ENCODE data around the gene LANCL2. TPM values are rescaled to one million over a fixed set of nuclear protein-coding genes. Genes with fewer than 3 reads are reported as not detected.

LANCL2 gene
- total RNA-seq, 1 experiment from 2014 or later, result 26.4 TPM

DNA sequence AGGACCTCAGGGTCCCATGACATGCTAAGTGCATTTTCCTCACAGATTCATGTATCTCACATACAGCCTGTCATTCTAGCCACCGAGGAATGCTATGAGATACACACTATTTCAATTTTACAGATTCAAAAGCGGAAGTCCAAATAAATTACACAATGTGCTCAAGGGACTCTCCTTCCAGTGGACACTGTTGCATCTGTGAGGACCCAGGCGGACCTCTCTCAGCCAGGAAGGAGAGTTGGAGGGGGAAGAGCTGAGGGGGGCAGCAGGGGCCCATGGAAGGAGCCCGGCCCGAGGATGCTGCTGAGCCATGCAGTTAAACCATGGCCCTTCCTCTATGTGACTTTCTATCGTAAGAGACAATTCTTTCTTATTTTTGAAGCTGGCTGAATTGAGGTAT lies 113.6 kb downstream of the LANCL2 start:
- H3K4me3 Mint-ChIP-seq, result no peak overlapping the region
- H3K27ac ChIP-seq (ENCODE audit: insufficient read length, low read depth, low read length), result no peak overlapping the region
- peaks cover 12 to 14% of the 10 kb centered on the region in 2 experiments for H3K4me1 Mint-ChIP-seq
- H3K27ac Mint-ChIP-seq, result no peak overlapping the region
- no peaks in the 10 kb centered on the region; a peak in 2 of 5 replicates for H3K9me3 Mint-ChIP-seq
- no peaks in the 10 kb centered on the region for H3K4me1 ChIP-seq (ENCODE audit: insufficient read depth, low read length)
- no peak overlapping the region for H3K23ac ChIP-seq (ENCODE audit: insufficient read length, low read depth, low read length)
- no peaks in the 10 kb centered on the region for H3K9me3 ChIP-seq (ENCODE audit: control insufficient read depth, low read depth, low read length)
- no peak overlapping the region for H2BK15ac ChIP-seq (ENCODE audit: low read depth, low read length)
- H3K36me3 Mint-ChIP-seq (ENCODE audit: insufficient read depth in 1 of 3, low read depth in 3 of 3), result peaks cover 5 to 11% (median 8%) of the 10 kb centered on the region in 3 experiments; a peak in 6 of 7 replicates
- H4K8ac ChIP-seq (replicated peaks; ENCODE audit: insufficient read length, low read depth, low read length), result no peak overlapping the region
- H3K4ac ChIP-seq (ENCODE audit: low read depth, low read length), result no peak overlapping the region
- TF ChIP-seq, protein P1, sequence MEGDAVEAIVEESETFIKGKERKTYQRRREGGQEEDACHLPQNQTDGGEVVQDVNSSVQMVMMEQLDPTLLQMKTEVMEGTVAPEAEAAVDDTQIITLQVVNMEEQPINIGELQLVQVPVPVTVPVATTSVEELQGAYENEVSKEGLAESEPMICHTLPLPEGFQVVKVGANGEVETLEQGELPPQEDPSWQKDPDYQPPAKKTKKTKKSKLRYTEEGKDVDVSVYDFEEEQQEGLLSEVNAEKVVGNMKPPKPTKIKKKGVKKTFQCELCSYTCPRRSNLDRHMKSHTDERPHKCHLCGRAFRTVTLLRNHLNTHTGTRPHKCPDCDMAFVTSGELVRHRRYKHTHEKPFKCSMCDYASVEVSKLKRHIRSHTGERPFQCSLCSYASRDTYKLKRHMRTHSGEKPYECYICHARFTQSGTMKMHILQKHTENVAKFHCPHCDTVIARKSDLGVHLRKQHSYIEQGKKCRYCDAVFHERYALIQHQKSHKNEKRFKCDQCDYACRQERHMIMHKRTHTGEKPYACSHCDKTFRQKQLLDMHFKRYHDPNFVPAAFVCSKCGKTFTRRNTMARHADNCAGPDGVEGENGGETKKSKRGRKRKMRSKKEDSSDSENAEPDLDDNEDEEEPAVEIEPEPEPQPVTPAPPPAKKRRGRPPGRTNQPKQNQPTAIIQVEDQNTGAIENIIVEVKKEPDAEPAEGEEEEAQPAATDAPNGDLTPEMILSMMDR (conservative IDR thresholded peaks at IDR 0.05), result no peak
- H2BK5ac ChIP-seq (ENCODE audit: insufficient read length, low read length), result no peak overlapping the region
- no peak overlapping the region for H2BK12ac ChIP-seq (ENCODE audit: insufficient read length, low read depth, low read length)
- H4K20me1 ChIP-seq (ENCODE audit: control insufficient read depth, insufficient read depth, insufficient read length), result no peaks in the 10 kb centered on the region
- H4K91ac ChIP-seq (ENCODE audit: insufficient read length, low read depth, low read length), result no peak overlapping the region
- no peak overlapping the region for H3K9ac ChIP-seq (ENCODE audit: extremely low read depth, insufficient read length, low read length)
- no peak overlapping the region for H2AK5ac ChIP-seq (ENCODE audit: insufficient read length, low read length)
- no CpG with 5 or more reads among the region's 6 CpGs for WGBS (ENCODE audit: extremely low coverage, insufficient read length, low lambda C conversion rate)
- no peak overlapping the region for H2AFZ ChIP-seq (ENCODE audit: low read length)
- H3K4me2 ChIP-seq (ENCODE audit: insufficient read depth, insufficient read length, low read length), result no peak overlapping the region
- no peak overlapping the region for H4K5ac ChIP-seq (ENCODE audit: insufficient read length, low read depth, low read length)
- no peak overlapping the region for H3K14ac ChIP-seq (ENCODE audit: insufficient read depth, low read length)
- DNase-seq, result peak; percentile 5
- no peaks in the 10 kb centered on the region for H3K27me3 Mint-ChIP-seq (ENCODE audit: low read depth)
- no peak overlapping the region for H2BK20ac ChIP-seq (ENCODE audit: low read depth, low read length, poor library complexity, severe bottlenecking)
- H3T11ph ChIP-seq (ENCODE audit: low read length), result no peak overlapping the region
- H3K23me2 ChIP-seq (ENCODE audit: insufficient read length, low read depth, low read length, poor library complexity, severe bottlenecking), result no peaks in the 10 kb centered on the region
- no peaks in the 10 kb centered on the region for H3K27me3 ChIP-seq (ENCODE audit: insufficient read depth, low read length)
- H3K79me1 ChIP-seq (ENCODE audit: insufficient read depth, low read depth, low read length, poor library complexity, severe bottlenecking), result no peaks in the 10 kb centered on the region
- no peaks in the 10 kb centered on the region for H3K79me2 ChIP-seq (ENCODE audit: insufficient read depth, low read length)
- no peak overlapping the region for H3K56ac ChIP-seq (ENCODE audit: insufficient read length, low read depth, low read length)
- H2BK120ac ChIP-seq (ENCODE audit: low read depth, low read length, poor library complexity, severe bottlenecking), result no peak overlapping the region
- no peak overlapping the region for H3K18ac ChIP-seq (ENCODE audit: insufficient read length, low read depth, low read length)

All from H9 (cell line).